Kidney epithelial cell (primary cell): ENCODE data around the gene BUB1. TPM values are rescaled to one million over a fixed set of nuclear protein-coding genes. Genes with fewer than 3 reads are reported as not detected.

ENCODE experiments used
- DNase-seq: peaks from one replicate; pipeline ENCODE4 v3.0.0-alpha.2; 2010; ENCODE audit warnings: low read depth
- H3K27me3 ChIP-seq: 2 replicates; pipeline ENCODE4 v1.6.0; 2011; ENCODE audit warnings: low read length; ENCODE audit not compliant: control insufficient read depth, insufficient read depth
- H3K36me3 ChIP-seq: 2 replicates; pipeline ENCODE4 v1.5.1; 2011; ENCODE audit warnings: low read length; ENCODE audit not compliant: control insufficient read depth, insufficient read depth
- H3K4me3 ChIP-seq: 2 replicates; pipeline ENCODE4 v1.5.1; 2011; ENCODE audit warnings: low read depth, mild to moderate bottlenecking, control low read depth, low read length
- CTCF ChIP-seq: IDR thresholded peaks from 2 replicates; pipeline ENCODE4 v1.5.1; 2011; ENCODE audit warnings: mild to moderate bottlenecking, moderate library complexity, low read length, control low read depth, inconsistent platforms; ENCODE audit not compliant: insufficient read depth, poor library complexity, severe bottlenecking
- total RNA-seq: library from RNA; depleted of rRNA; stranded (reverse); fragments of >200 nt; gene quantifications from 2 replicates; pipeline ENCODE4 v1.2.3, GENCODE V29; 2015

BUB1 gene
- total RNA-seq, 1 donor from 2014 or later, result 10.2 TPM

- Histone ChIP-seq H3K27me3 (no peaks in the 10 kb centered on the region), H3K36me3 (peaks cover 1% of the 10 kb centered on the region), H3K4me3 (no peak overlapping the region)
- no peak for TF ChIP-seq CTCF
- peak; percentile 51 for DNase-seq
Observed at GRCh38 chr2:110657724-110658305, 20.0 kb downstream of the BUB1 start.

GRCh38 chr2:110655701-110656100 lies 22.2 kb downstream of the BUB1 start:
- Histone ChIP-seq H3K36me3 (no peaks in the 10 kb centered on the region), H3K4me3 (no peak overlapping the region), H3K27me3 (no peaks in the 10 kb centered on the region)
- no peak for DNase-seq
- TF ChIP-seq CTCF, result no peak

- H3K27me3 ChIP-seq, result no peaks in the 10 kb centered on the region
- no peaks in the 10 kb centered on the region for H3K36me3 ChIP-seq
- no peak for DNase-seq
Observed at GRCh38 chr2:110653861-110654260, 24.0 kb downstream of the BUB1 start.

GRCh38 chr2:110650346-110650745 lies 27.5 kb downstream of the BUB1 start:
- DNase-seq, result no peak
- no peak for TF ChIP-seq CTCF
- Histone ChIP-seq H3K4me3 (no peak overlapping the region), H3K27me3 (no peaks in the 10 kb centered on the region), H3K36me3 (no peaks in the 10 kb centered on the region)

More at GRCh38 chr2:110653861-110654260, 24.0 kb downstream of the BUB1 start:
- no peak overlapping the region for H3K4me3 ChIP-seq
- TF ChIP-seq CTCF, result no peak

GRCh38 chr2:110647777-110648176 lies 30.1 kb downstream of the BUB1 start:
- DNase-seq, result no peak
- Histone ChIP-seq H3K4me3 (no peak overlapping the region), H3K36me3 (no peaks in the 10 kb centered on the region), H3K27me3 (no peaks in the 10 kb centered on the region)
- no peak for TF ChIP-seq CTCF

GRCh38 chr2:110645616-110646015 lies 32.2 kb downstream of the BUB1 start:
- no peak for TF ChIP-seq CTCF
- H3K27me3 ChIP-seq, result no peaks in the 10 kb centered on the region
- no peak overlapping the region for H3K4me3 ChIP-seq
- DNase-seq, result no peak
- no peaks in the 10 kb centered on the region for H3K36me3 ChIP-seq
